ENCODE measurements around the gene KIF2B. TPM values are rescaled to one million over a fixed set of nuclear protein-coding genes. Genes with fewer than 3 reads are reported as not detected.

Gene KIF2B
- total RNA-seq, 1 donor from 2014 or later: not detected

DNA sequence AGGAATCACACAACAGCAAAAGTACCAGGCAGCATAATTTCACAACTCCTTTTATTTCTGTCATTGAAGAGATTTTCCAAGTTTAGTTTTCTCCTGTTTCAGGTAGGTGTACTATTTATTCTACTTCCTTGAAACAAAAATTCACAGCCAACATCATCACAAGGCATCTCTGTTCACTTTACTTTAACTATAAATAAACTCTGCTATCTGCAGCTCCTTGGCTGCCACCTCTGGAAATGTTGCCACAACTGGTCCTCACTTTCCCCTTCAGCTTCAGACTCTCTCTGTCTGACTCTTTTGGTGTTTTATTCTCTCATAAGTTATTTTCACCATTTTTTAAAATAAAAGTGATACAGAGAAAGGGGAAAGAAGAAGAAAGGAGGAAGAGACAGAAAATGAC lies 27.9 kb upstream of the KIF2B start:
- no peak overlapping the region for H3K4me3 ChIP-seq (ENCODE audit: low read depth, low read length)
- H3K27me3 ChIP-seq (ENCODE audit: control insufficient read depth, insufficient read depth, low read length): no peaks in the 10 kb centered on the region
- DNase-seq (ENCODE audit: low read depth) (no peak), FAIRE-seq (no peak)
- H3K36me3 ChIP-seq (ENCODE audit: control insufficient read depth, insufficient read depth, low read length): no peaks in the 10 kb centered on the region
- no peak for TF ChIP-seq CTCF (IDR thresholded peaks at IDR 0.05; ENCODE audit: insufficient read depth, low read length, severe bottlenecking)

GRCh38 chr17:53796642-53797041 lies 26.1 kb upstream of the KIF2B start:
- Histone ChIP-seq H3K27me3 (ENCODE audit: control insufficient read depth, insufficient read depth, low read length) (no peaks in the 10 kb centered on the region), H3K4me3 (ENCODE audit: low read depth, low read length) (no peak overlapping the region), H3K36me3 (ENCODE audit: control insufficient read depth, insufficient read depth, low read length) (no peaks in the 10 kb centered on the region)
- FAIRE-seq (no peak), DNase-seq (ENCODE audit: low read depth) (no peak)
- TF ChIP-seq CTCF (IDR thresholded peaks at IDR 0.05; ENCODE audit: insufficient read depth, low read length, severe bottlenecking): no peak

DNA sequence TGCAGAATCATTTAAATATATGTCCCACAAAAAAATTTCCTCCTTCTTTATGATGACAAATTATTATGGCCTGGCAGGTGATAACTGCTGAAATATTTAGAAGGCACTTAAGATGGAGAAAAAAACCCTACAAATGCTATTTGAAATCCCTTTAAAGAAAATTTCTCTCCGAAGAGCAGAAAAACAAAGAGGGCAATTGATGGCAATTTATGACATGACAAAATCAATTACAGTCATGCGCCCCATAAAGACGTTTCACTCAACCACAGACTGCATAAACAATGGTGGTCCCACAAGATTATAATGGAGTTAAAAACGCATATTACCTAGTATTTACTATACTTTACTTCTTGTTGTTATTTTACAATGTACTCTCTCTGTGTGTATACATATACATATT lies 25.2 kb upstream of the KIF2B start:
- Histone ChIP-seq H3K36me3 (ENCODE audit: control insufficient read depth, insufficient read depth, low read length) (no peaks in the 10 kb centered on the region), H3K27me3 (ENCODE audit: control insufficient read depth, insufficient read depth, low read length) (no peaks in the 10 kb centered on the region), H3K4me3 (ENCODE audit: low read depth, low read length) (no peak overlapping the region)
- DNase-seq (ENCODE audit: low read depth): no peak
- no peak for FAIRE-seq
- TF ChIP-seq CTCF (IDR thresholded peaks at IDR 0.05; ENCODE audit: insufficient read depth, low read length, severe bottlenecking): no peak

DNA sequence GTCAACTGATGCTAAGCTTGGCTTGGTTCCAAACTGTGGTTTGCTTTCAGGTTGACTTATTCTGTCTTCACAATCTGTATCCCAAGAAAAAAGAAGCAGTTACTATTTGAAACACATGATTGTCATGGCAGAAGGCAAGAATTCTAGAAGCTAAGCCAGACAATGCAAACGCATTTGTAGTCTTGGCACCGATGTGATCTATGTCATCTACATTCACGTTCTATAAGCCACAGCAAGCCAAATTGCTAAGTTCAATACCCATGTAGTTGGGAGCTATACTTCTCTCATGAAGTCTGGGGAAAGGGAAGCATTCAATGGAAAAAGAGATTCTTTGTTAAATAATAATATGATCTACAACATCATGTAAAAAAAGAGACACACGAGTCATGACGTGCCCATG lies 18.3 kb upstream of the KIF2B start:
- FAIRE-seq (no peak), DNase-seq (ENCODE audit: low read depth) (no peak)
- no peaks in the 10 kb centered on the region for H3K36me3 ChIP-seq (ENCODE audit: control insufficient read depth, insufficient read depth, low read length)
- H3K27me3 ChIP-seq (ENCODE audit: control insufficient read depth, insufficient read depth, low read length): no peaks in the 10 kb centered on the region
- H3K4me3 ChIP-seq (ENCODE audit: low read depth, low read length): no peak overlapping the region
- no peak for TF ChIP-seq CTCF (IDR thresholded peaks at IDR 0.05; ENCODE audit: insufficient read depth, low read length, severe bottlenecking)

- TF ChIP-seq CTCF (IDR thresholded peaks at IDR 0.05; ENCODE audit: insufficient read depth, low read length, severe bottlenecking): no peak
- FAIRE-seq (no peak), DNase-seq (ENCODE audit: low read depth) (no peak)
- H3K4me3 ChIP-seq (ENCODE audit: low read depth, low read length): no peak overlapping the region
- no peaks in the 10 kb centered on the region for H3K27me3 ChIP-seq (ENCODE audit: control insufficient read depth, insufficient read depth, low read length)
- H3K36me3 ChIP-seq (ENCODE audit: control insufficient read depth, insufficient read depth, low read length): no peaks in the 10 kb centered on the region
Measured at GRCh38 chr17:53806473-53806872, 16.3 kb upstream of the KIF2B start.

DNA sequence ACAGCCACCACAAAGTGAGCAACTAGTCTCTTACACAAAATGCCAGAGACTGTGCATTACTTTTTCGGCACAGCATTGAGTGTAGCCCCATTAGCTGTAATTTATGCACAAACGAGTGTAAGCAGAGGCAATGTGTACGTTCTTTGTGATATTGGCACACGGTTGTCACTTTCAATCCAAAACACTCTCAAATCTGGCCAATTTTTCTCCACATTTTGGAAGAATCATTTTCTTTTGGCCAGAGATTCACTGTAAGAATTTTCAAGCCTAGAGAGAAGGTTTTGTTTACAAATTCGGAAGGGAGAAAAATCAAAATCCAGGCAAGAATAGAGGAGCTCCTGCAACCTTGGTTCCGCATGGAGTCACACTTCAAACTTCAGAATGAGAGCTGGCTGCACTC lies 15.4 kb upstream of the KIF2B start:
- TF ChIP-seq CTCF (IDR thresholded peaks at IDR 0.05; ENCODE audit: insufficient read depth, low read length, severe bottlenecking): no peak
- H3K27me3 ChIP-seq (ENCODE audit: control insufficient read depth, insufficient read depth, low read length): no peaks in the 10 kb centered on the region
- FAIRE-seq (no peak), DNase-seq (ENCODE audit: low read depth) (no peak)
- no peaks in the 10 kb centered on the region for H3K36me3 ChIP-seq (ENCODE audit: control insufficient read depth, insufficient read depth, low read length)
- no peak overlapping the region for H3K4me3 ChIP-seq (ENCODE audit: low read depth, low read length)

Data from bronchial epithelial cell (primary cell).